Epidermal melanocyte (primary cell): Measurements from ENCODE around the gene CDK17.
"Not testable (repeated sequence)": the region's sequence is repeated elsewhere in the genome, so short reads cannot be mapped to it uniquely, and the experiment has no call there.

ENCODE experiments used
- DNase-seq: peaks from one replicate; pipeline ENCODE4 v3.0.0; 2011; ENCODE audit warnings: low spot score; ENCODE audit not compliant: insufficient read length

Gene CDK17

DNA sequence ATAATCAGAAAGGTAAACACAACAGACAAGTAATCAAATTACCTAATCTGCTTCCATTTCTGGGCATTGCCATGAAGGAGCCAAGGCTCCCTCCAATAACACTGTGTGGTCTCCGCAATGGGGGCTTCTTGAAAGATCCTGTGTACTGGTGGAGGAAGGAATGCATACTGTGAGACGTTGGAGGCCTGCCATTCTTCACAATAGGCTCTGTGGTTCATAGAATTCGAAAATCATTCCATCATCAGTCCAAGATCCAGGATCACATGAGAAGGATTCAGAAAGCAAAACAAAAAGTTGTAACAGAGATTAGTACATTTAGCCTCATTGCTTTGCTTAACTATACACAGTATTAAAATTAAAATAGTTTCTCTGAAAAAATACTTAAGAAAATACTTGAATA is 76.3 kb downstream of the CDK17 start:
- no peak for DNase-seq

DNA sequence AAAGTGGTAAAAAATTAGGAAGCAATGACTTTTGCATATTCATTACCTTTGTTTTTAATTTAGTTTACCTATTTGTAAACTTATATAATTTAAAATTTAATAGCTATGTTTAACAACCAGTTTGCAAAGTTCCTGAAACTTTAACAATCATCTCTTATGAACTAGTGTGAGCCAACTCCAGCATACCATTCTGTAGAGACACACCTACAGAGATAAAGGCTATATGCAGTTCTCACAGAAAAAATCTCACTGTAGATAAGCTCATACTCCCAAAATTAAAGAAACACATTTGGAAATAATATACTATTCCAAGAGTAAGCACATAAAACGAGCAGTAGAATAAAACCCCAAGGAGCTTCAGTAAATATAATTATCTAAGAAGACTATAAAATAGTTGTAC is 77.5 kb downstream of the CDK17 start:
- DNase-seq: no peak

DNA sequence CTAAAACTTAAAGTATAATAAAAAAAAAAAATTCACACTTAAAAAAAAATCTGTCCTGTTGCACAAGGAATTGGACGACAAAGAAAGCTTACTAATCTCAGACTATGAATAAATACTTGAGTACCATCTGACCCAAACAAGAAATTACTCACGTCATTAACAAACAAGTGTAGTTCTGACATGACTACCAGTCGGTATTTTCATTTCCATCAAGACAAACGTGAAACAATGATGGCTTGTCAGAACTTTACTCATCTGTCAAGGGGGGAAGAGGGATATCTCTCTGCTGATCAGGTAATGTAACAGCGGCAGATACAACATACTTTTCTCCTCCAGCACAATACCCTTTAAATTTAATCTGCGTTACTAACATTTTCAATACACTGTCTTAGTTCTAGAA is 78.3 kb downstream of the CDK17 start:
- DNase-seq: no peak

DNA sequence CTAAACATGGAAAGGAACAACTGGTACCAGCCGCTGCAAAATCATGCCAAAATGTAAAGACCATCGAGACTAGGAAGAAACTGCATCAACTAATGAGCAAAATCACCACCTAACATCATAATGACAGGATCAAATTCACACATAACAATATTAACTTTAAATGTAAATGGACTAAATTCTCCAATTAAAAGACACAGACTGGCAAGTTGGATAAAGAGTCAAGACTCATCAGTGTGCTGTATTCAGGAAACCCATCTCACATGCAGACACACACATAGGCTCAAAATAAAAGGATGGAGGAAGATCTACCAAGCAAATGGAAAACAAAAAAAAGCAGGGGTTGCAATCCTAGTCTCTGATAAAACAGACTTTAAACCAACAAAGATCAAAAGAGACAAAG is 82.4 kb downstream of the CDK17 start:
- DNase-seq: not testable (repeated sequence)

DNA sequence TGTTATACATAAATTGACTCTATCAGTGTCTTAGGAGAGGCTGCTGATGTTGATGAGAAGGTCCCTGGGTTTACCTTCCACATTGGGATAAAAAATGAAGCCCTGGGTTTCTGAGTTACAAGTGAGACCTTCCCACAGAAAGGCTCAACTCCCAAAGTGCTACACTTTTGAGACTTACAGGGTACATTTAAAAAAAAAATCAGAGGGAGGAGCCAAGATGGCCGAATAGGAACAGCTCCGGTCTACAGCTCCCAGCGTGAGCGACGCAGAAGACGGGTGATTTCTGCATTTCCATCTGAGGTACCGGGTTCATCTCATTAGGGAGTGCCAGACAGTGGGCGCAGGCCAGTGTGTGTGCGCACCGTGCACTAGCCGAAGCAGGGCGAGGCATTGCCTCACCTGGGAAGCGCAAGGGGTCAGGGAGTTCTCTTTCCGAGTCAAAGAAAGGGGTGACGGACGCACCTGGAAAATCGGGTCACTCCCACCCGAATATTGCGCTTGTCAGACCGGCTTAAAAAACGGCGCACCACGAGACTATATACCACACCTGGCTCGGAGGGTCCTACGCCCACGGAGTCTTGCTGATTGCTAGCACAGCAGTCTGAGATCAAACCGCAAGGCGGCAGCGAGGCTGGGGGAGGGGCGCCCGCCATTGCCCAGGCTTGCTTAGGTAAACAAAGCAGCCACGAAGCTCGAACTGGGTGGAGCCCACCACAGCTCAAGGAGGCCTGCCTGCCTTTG is 84.3 kb downstream of the CDK17 start:
- not testable (repeated sequence) for DNase-seq

DNA sequence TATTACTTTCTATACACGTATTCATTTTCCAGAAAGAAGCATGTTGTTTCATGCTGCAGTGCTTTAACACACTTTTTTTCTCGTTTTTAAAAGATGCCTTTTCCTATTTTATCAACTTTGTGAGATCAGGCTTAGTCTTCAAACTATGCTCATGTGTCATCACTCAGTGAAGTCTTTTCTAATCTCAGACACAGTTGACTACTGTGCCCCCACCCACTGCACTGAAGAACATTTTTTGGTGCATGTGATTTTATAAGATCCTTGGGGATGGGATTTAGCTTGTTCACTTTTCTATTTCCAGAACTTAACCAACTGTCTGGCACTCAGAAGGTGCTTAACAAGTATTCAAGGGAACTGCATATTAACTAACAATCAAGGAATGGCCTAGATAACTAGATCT is 85.5 kb downstream of the CDK17 start:
- no peak for DNase-seq

DNA sequence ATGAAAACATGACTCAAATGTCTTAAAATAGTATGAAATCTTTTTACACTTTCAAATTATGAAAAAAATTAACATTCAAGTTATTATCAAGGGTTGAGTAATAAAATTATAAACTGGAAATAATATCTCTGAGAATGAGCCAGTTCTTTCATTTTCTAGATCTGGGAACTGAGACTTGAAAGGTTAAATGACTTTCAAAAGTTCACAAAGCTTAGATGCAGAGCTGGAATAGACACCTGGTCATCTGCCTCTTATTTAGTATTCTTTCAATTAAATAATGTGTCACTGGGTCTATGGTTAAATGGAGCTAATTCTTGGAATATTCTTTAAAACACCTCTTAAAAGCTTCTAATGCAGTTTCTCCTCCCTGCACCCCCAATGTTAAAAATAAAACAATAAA is 86.6 kb downstream of the CDK17 start:
- no peak for DNase-seq

DNA sequence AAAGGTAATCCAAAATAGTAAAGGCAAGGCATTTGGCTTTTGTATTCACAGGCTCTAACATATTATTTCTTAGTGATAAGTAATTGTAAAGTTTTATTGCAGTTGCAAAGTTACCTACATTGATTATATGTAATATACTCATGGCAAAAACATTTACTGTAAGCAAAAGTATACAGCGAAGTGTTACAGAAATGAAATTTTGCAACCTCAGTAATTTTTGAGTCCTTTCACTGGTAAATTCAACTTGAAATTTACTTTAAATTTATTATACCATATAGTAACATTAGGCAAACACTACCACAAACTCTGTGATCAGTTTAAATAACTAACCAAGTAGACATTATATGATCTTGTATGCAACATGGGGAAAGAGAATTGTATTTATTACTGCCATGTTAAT is 89.0 kb downstream of the CDK17 start:
- no peak for DNase-seq

DNA sequence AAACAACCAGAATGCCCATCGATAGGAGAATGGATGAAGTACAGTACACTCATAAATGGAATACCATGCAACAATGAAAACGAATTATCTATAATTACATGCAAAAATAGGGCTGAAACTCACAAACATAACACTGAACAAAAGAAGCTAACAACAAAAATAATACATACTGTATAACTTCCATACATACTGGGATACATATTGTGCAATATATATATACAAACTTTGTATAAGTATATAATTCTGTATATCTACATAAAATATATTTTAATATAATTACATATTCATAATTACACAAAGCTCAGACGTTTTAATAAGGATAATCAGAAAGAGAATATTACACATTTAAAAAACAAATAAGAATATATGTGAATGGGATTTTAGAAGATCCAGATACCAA is 90.2 kb downstream of the CDK17 start:
- DNase-seq: no peak

DNA sequence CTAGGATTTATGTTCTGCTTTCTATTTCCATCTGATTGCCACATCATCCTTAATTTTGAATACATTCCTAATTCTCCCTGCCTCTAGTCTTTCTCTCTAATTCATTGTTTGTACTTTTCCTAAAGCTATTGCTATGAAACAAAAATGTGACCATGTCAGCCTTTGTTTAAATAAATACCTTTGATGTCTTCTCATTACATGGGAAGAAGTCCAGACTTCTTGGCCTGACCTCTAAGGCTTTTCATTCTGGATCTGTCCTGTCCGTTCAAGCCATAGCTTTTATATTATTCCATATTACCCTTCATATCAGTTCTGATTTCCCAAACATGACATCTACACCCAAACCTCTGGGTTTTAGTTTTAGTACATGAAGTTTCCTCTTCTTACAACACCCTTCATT is 91.4 kb downstream of the CDK17 start:
- no peak for DNase-seq

DNA sequence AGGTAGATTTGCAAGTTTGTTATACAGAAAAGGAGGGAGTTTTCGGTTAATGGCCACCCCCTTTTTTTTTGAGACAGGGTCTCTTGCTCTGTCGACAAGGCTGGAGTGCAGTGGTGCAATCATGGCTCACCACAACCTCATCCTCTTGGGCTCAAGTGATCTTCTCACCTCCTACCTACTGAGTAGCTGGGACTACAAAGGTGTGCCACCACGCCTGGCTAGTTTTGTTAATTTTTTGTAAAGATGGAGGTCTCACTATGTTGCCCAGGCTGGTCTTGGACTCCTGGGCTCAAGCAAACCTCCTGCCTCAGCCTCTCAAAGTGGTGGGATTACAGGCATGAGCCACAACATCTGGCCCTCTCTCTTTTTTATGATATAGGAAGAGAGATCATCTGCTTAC is 94.6 kb downstream of the CDK17 start:
- DNase-seq: no peak

DNA sequence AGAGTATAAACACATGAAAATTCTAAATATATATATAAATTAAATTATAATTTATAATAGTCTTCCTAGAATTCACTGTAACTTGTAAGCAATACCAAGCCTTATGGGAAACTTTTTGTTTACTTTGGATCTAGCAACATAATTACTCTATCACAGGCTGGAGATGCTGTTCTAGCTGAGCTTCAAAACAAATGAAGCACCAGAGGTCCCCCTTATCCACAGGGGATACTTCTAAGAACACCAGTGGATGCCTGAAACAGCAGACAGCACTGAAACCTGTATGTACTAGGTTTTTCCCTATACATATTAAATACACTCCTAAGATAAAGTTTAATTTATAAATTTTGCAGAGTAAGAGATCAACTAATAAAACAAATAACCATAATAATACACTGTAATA is 96.6 kb downstream of the CDK17 start:
- no peak for DNase-seq

DNA sequence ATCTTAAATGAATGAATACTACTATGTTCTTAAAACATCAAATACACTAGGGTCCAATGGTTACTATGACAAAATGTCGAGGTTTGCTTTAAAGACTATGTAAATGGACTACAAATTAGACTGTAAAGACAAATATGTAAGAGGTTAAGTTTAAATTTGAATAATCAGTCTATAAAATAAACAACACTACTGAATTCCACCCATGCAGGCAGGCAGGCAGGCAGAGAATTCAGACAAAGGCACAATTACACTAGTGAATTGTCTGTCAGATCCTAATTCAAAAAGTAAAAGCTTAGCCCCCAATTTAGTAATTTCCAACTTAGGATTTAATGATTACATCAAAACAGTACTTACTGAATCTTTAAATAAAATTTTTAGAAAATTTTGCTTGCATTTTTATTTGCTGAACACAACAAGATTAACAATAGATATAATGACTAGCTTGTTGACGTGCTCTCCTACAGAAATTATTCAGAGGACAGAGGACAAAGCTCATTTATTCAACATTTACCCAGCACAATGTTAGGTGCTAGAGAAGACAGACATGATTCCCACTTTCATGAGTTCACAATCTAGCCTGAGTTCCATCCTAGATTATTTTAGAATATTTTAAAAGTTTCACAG is 97.4 kb downstream of the CDK17 start:
- DNase-seq: no peak

DNA sequence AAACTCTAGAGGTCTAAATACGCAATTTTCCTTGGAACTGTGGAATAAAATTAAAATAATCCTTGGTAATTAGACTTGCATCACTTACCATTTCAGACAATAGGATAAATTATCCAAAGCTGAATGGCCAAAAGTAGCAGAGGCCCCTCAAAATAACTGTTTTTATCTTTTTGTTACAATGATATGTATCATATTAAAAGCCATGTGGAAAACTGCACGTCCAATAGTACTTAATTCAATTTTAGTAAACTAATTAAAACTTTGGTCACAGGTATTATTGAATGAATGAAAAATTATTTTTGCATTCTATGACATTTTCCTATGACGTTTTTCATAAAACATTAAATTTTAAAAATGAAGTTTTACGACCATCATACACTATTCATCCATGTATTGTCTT is 98.5 kb downstream of the CDK17 start:
- no peak for DNase-seq

DNA sequence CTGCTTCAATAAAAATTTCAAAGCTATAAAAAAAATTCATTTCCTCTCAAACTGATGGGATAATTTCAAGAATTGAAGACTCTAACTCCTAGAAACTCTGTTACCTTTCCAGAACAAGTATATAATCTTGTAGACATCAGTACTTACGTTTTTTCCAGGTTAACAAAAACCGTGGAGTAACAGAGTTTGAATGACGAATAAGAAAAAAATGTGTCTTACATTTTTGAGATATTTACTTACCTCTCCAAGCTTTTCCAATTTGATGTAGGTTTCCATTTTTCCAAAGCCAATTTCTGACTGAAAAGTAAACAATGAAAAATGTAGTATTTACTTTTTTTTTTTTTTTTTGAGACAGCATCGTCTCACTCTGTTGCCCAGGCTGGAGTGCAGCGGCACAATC is 100.2 kb downstream of the CDK17 start:
- DNase-seq: no peak

DNA sequence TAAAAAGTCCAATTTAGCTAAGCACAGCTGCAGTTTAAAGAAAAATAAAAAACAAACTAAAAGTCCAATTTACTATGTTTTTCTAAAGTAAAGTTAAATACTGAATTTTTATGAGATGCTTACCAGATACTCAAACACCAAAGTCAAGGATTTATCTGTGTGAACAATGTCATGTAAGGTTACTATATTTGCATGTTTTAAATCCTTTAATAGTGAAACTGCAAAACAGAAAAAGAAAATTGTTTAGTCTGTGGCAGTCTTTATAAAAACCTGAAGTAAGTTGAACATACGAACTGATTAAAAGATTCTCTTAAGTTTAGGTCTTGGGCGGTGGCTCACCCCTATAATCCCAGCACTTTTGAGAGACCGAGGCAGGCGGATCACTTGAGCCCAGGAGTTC is 102.7 kb downstream of the CDK17 start:
- no peak for DNase-seq

DNA sequence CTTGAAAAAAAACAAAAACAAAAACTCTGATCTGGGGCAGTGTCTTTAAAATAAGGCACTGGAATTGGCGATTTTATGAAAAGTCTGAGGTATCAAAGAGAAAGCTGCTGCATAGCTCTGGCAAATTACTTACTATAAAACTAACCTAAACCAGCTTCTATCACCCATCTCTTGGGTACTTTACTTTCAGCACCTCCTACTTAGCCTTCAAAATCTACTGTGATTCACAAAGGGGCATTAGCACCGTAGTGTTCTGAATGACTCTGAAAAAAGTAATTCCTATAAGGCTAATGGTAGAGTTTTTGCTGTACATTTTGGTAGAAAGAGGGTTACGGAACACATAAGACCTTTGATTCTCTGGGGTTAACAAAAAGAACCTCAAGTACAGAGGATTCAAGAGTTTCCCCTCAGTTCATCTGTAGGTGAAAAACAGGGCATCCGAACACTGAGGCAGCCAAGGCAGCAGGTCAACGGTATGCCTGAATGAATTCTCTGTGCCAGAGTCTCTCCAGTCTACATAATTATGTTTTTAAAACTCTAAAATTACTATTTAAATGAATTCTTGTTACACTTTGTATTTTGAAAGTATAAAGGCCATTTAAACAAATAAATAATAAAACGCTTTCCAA is 104.6 kb downstream of the CDK17 start:
- DNase-seq: no peak

DNA sequence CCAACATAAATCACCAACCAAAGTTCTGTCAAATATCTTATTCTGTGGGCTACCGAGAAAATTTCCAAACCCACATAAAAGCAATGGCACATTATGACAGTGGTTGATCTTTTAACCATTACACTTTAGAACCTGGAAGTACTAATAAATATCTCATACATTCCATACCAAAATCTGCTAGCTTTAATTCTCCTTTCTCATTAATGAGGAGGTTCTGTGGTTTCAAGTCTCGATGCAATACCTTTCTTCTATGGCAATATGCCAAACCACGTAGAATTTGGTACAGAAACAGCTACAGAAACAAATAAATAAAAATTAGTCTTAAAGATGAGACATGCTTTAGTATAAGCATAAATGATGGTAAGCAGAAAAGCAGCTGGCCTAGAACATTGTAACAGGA is 105.4 kb downstream of the CDK17 start:
- DNase-seq: no peak

DNA sequence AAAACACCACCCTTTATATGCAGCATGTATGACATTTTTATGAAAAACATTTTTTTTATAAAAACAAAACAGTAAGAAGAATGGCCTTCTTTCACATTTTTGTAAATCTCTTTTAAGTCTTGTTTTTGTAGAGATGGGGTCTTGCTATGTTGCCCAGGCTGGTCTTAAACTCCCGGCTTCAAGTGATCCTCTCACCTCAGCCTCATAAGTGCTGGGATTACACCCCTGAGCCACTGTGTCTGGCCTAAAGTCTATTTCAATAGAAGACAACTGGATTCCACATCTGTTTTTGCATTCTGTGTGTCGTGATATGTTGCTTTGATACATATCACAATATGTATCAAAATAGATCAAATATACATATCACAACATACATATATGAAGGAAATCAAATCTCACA is 107.1 kb downstream of the CDK17 start:
- DNase-seq: no peak

DNA sequence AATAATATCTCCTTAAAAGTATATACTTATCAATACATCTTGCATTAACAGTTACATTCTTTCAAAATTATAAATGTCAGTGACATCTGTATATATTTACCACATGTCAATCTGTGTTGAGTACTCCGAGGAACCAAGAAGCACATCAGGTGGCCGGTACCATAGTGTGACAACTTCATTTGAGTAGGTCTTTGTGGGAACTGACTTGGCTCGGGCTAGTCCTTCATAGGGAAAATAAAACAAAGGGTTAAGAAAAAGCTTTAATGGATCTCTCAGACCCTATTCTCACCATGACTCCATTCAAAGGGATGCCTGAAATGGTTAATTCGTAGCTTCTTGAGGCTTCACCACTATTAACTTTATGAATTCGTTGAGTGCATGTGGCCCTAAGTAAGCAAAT is 111.2 kb downstream of the CDK17 start:
- no peak for DNase-seq

DNA sequence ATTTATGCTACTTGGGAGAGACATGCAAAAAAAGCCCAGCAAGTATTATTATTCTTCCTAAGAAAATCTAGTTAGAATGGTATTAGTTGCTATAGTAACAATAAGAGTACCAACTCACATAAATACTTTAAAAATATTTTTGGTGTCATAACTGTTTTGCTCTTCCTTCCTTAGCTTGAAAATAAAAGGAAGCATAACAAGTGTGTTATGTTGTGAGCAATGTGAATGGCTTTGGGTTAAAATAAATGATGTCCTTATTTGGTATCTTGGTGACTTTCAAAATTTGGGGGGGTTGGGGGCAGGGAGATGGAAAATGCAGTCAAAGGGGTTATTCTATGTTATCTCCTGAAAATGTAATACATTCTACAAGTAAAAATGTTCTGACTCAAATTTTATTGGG is 115.1 kb downstream of the CDK17 start:
- DNase-seq: no peak

DNA sequence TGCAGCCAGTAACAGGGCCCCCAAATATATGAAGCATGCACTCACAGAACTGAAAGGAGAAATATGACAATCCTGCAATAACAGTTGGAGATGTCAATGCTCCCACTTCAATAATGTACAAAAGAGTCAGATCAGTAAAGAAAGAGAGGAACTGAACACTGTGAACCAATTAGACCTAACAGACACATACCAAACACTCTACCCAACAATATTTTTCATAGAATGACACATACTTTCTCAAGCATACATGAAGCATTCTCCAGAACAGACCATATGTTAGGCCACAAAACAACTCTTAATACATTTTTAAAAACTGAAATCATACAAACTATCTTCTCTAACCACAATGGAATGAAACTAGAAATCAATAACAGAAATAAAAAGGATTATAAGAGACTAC is 125.9 kb downstream of the CDK17 start:
- no peak for DNase-seq
